Fibroblast of pulmonary artery (primary cell): ENCODE data around the gene ABHD3.

Experiments
- DNase-seq: peaks from one replicate; pipeline ENCODE4 v3.0.0-alpha.2; 2010; ENCODE audit warnings: low read depth
- H3K4me3 ChIP-seq: replicated peaks from 2 replicates; pipeline ENCODE4 v1.5.1; 2011; ENCODE audit warnings: low read depth, mild to moderate bottlenecking, control low read depth, low read length, moderate library complexity
- CTCF ChIP-seq: IDR thresholded peaks from 2 replicates; pipeline ENCODE4 v1.5.1; 2011; ENCODE audit warnings: mild to moderate bottlenecking, control low read depth, low read length, inconsistent platforms; ENCODE audit errors: missing control alignments

ABHD3 gene

GRCh38 chr18:21605213-21605612 is 99.4 kb downstream of the ABHD3 start:
- no peak for TF ChIP-seq CTCF
- H3K4me3 ChIP-seq = no peak overlapping the region
- DNase-seq = peak; percentile 4

- H3K4me3 ChIP-seq = no peak overlapping the region
- DNase-seq = no peak
- no peak for TF ChIP-seq CTCF
Observed at GRCh38 chr18:21604671-21605070, 99.9 kb downstream of the ABHD3 start.

- TF ChIP-seq CTCF = no peak
- no peak overlapping the region for H3K4me3 ChIP-seq
- no peak for DNase-seq
Observed at GRCh38 chr18:21602299-21602587, 102.3 kb downstream of the ABHD3 start.
